Skeletal muscle cell (primary cell): ENCODE data around the gene FOXS1.
A peak's percentile ranks its signal among the peaks of the same experiment; 100 is the strongest.
"Not testable (repeated sequence)": the region's sequence is repeated elsewhere in the genome, so short reads cannot be mapped to it uniquely, and the experiment has no call there.

Experiments
- DNase-seq: peaks from one replicate; pipeline ENCODE4 v3.0.0-alpha.2; 2010; ENCODE audit warnings: low read depth
- H3K4me3 ChIP-seq: 2 replicates; pipeline ENCODE4 v1.5.1; 2011; ENCODE audit warnings: low read depth, mild to moderate bottlenecking, control low read depth, low read length, moderate library complexity

The FOXS1 gene

GRCh38 chr20:31842471-31843157 is 2.8 kb downstream of the FOXS1 start:
- no peak overlapping the region for H3K4me3 ChIP-seq

GRCh38 chr20:31841928-31842327 is 3.5 kb downstream of the FOXS1 start:
- H3K4me3 ChIP-seq = no peak overlapping the region
- no peak for DNase-seq

More at GRCh38 chr20:31842471-31843157, 2.8 kb downstream of the FOXS1 start:
- no peak for DNase-seq

GRCh38 chr20:31840906-31841816 is 4.2 kb downstream of the FOXS1 start:
- H3K4me3 ChIP-seq = no peak overlapping the region
- no peak for DNase-seq

GRCh38 chr20:31839782-31840487 is 5.5 kb downstream of the FOXS1 start:
- H3K4me3 ChIP-seq = no peak overlapping the region
- DNase-seq = no peak

GRCh38 chr20:31838646-31839292 is 6.6 kb downstream of the FOXS1 start:
- H3K4me3 ChIP-seq = no peak overlapping the region
- no peak for DNase-seq

GRCh38 chr20:31837896-31838397 is 7.5 kb downstream of the FOXS1 start:
- no peak overlapping the region for H3K4me3 ChIP-seq
- no peak for DNase-seq

GRCh38 chr20:31836853-31837608 is 8.4 kb downstream of the FOXS1 start:
- H3K4me3 ChIP-seq = no peak overlapping the region
- no peak for DNase-seq

GRCh38 chr20:31835977-31836852 is 9.2 kb downstream of the FOXS1 start:
- no peak overlapping the region for H3K4me3 ChIP-seq
- peak; percentile 62 for DNase-seq

GRCh38 chr20:31835554-31835953 is 9.8 kb downstream of the FOXS1 start:
- DNase-seq = no peak
- no peak overlapping the region for H3K4me3 ChIP-seq

- no peak overlapping the region for H3K4me3 ChIP-seq
- DNase-seq = no peak
Observed at GRCh38 chr20:31833931-31834521, 11.4 kb downstream of the FOXS1 start.

GRCh38 chr20:31833130-31833930 is 12.1 kb downstream of the FOXS1 start:
- H3K4me3 ChIP-seq = no peak overlapping the region
- no peak for DNase-seq

GRCh38 chr20:31831771-31832306 is 13.6 kb downstream of the FOXS1 start:
- H3K4me3 ChIP-seq = no peak overlapping the region
- no peak for DNase-seq

- H3K4me3 ChIP-seq = no peak overlapping the region
- DNase-seq = no peak
Observed at GRCh38 chr20:31831211-31831610, 14.2 kb downstream of the FOXS1 start.

GRCh38 chr20:31830406-31830981 is 14.9 kb downstream of the FOXS1 start:
- H3K4me3 ChIP-seq = no peak overlapping the region
- DNase-seq = no peak

GRCh38 chr20:31829731-31830130 is 15.7 kb downstream of the FOXS1 start:
- no peak for DNase-seq
- no peak overlapping the region for H3K4me3 ChIP-seq

- H3K4me3 ChIP-seq, DNase-seq: not testable (repeated sequence)
Observed at GRCh38 chr20:31828016-31828415, 17.4 kb downstream of the FOXS1 start.
